Naive thymus-derived CD8-positive, alpha-beta T cell (primary cell): Measurements from ENCODE around the gene FBXO24. TPM values are rescaled to one million over a fixed set of nuclear protein-coding genes. Genes with fewer than 3 reads are reported as not detected.

Experiments
- ATAC-seq, 2 donors: fragments of 150-1000 bp; cut with Tn5 transposase in 1 of 2; sonication (Bioruptor Pico), chemical (Tn5 transposase) in 1 of 2; 1 replicate in 1 of 2; 2 replicates in 1 of 2; pipeline ENCODE4 v1.10.0; 2021; ENCODE audit warnings: mild to moderate bottlenecking in 2 of 2, moderate library complexity in 2 of 2
- POLR2A ChIA-PET: fragments of 350-600 bp; sonication (Branson Sonifier 250); formaldehyde crosslinking; loops from one replicate; lab custom pipeline; 2021; ENCODE audit warnings: antibody characterized with exemption; lab: Charles Lee
- DNase-seq, 10 donors: peaks; one replicate each; pipeline versions ENCODE4 v3.0.0 to v3.0.0-alpha.2; 2020 to 2022
- H3K27ac Mint-ChIP-seq, 10 donors: one replicate each; pipeline ENCODE4 v1.8.0; 2020 to 2022; ENCODE audit warnings: mild to moderate bottlenecking in 10 of 10, mixed read lengths in 10 of 10, moderate library complexity in 4 of 10, inconsistent platforms in 1 of 10
- H3K27me3 Mint-ChIP-seq, 5 donors: one replicate each; pipeline ENCODE4 v1.8.0; 2021 to 2022; ENCODE audit warnings: mixed read lengths in 5 of 5
- H3K36me3 Mint-ChIP-seq, 3 donors: one replicate each; pipeline ENCODE4 v1.8.0; 2020 to 2022; ENCODE audit warnings: mixed read lengths in 3 of 3, mild to moderate bottlenecking in 2 of 3, inconsistent platforms in 1 of 3
- H3K4me1 Mint-ChIP-seq, 4 donors: one replicate each; pipeline ENCODE4 v1.8.0; 2021 to 2022; ENCODE audit warnings: mixed read lengths in 4 of 4
- H3K4me3 Mint-ChIP-seq, 10 donors: one replicate each; pipeline ENCODE4 v1.8.0; 2020 to 2022; ENCODE audit warnings: mild to moderate bottlenecking in 10 of 10, mixed read lengths in 10 of 10, moderate library complexity in 6 of 10, inconsistent platforms in 1 of 10
- H3K9me3 Mint-ChIP-seq, 9 donors: one replicate each; pipeline ENCODE4 v1.8.0; 2020 to 2022; ENCODE audit warnings: mixed read lengths in 9 of 9, mild to moderate bottlenecking in 3 of 9, inconsistent platforms in 1 of 9, moderate library complexity in 1 of 9
- polyA plus RNA-seq, 3 donors: library from polyadenylated mRNA; unstranded; fragments of 300-500 nt; fragmentation: Illumina TruSeq; gene quantifications; one replicate each; pipeline ENCODE4 v1.2.3, GENCODE V29; 2021
- total RNA-seq, 8 experiments: library from RNA in 2 of 8; stranded (reverse) in 2 of 8; gene quantifications; one replicate each; pipeline ENCODE4 v1.2.3 and lab custom pipeline; 2021 to 2026

Gene FBXO24
- total and polyA plus RNA-seq, 5 experiments from 2014 or later = 0.60 to 3.6 (median 0.95) TPM

GRCh38 chr7:100613412-100614175, 27.5 kb downstream of the FBXO24 start:
- Mint-ChIP-seq H3K4me3 (peak overlapping the region; percentile 61 to 97 (median 88)), H3K27me3 (no peaks in the 10 kb centered on the region), H3K4me1 (peaks cover 10 to 23% (median 21%) of the 10 kb centered on the region in 4 donors), H3K27ac (peak overlapping the region in 5 of 10 donors; percentile 3 to 88 (median 53)), H3K36me3 (peaks cover 0 to 6% (median 0%) of the 10 kb centered on the region in 3 donors), H3K9me3 (no peaks in the 10 kb centered on the region)
- no peak for DNase-seq
- ATAC-seq = no peak
- POLR2A ChIA-PET = interaction anchor here (0.6 to 6.7 kb wide), 16 partner anchors 8 to 724 kb away, joined by 3 to 128 read pairs (median 10); partner anchors contain the start of genes FBXO24, GIGYF1, LRCH4 and MEPCE

DNA sequence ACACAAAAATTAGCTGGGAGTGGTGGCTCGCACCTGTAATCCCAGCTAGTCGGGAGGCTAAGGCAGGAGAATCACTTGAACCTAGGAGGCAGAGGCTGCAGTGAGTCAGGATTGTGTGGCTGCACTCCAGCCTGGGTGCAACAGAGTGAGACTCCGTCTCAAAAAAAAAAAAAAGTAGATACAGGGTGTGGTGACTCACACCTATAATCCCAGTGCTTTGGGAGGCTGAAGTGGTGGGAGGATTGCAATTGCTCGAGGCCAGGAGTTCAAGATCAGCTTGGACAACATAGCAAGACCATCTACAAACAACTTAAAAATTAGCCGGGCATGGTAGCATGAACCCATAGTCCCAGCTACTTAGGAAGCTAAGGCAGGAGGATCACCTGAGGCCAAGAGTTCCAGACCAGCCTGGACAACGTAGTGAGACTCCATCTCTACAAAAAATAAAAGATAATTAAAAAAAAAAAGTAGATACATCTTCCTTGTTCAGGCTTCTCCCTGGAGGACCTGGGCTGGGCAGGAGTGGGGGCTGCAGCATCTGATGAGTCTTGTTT, 28.3 kb downstream of the FBXO24 start:
- peaks cover 9 to 23% (median 20%) of the 10 kb centered on the region in 4 donors for H3K4me1 Mint-ChIP-seq
- no peaks in the 10 kb centered on the region for H3K27me3 Mint-ChIP-seq
- POLR2A ChIA-PET = interaction anchor here (0.7 to 6.7 kb wide), 8 partner anchors 9 to 725 kb away, joined by 3 to 128 read pairs (median 12); partner anchors contain the start of genes FBXO24 and LRCH4
- DNase-seq = no peak
- no peaks in the 10 kb centered on the region for H3K9me3 Mint-ChIP-seq
- peak overlapping the region in 1 of 10 donors; percentile 4 for H3K27ac Mint-ChIP-seq
- no peak for ATAC-seq
- H3K36me3 Mint-ChIP-seq = peaks cover 0 to 6% (median 0%) of the 10 kb centered on the region in 3 donors
- H3K4me3 Mint-ChIP-seq = peak overlapping the region in 4 of 10 donors; percentile 43 to 95 (median 88)

- H3K27me3 Mint-ChIP-seq = no peaks in the 10 kb centered on the region
- H3K4me1 Mint-ChIP-seq = peaks cover 0 to 4% (median 1%) of the 10 kb centered on the region in 4 donors
- H3K36me3 Mint-ChIP-seq = peaks cover 0 to 2% (median 0%) of the 10 kb centered on the region in 3 donors
- DNase-seq = no peak
- H3K27ac Mint-ChIP-seq = no peak overlapping the region
- H3K9me3 Mint-ChIP-seq = no peaks in the 10 kb centered on the region
- ATAC-seq = no peak
- POLR2A ChIA-PET = interaction anchor here (0.5 to 2.5 kb wide), 5 partner anchors 8 to 610 kb away, joined by 3 to 9 read pairs (median 5); partner anchors contain the start of genes FBXO24, LRCH4 and MOSPD3
- H3K4me3 Mint-ChIP-seq = no peak overlapping the region
Measured at GRCh38 chr7:100620239-100620638, 34.1 kb downstream of the FBXO24 start.

DNA sequence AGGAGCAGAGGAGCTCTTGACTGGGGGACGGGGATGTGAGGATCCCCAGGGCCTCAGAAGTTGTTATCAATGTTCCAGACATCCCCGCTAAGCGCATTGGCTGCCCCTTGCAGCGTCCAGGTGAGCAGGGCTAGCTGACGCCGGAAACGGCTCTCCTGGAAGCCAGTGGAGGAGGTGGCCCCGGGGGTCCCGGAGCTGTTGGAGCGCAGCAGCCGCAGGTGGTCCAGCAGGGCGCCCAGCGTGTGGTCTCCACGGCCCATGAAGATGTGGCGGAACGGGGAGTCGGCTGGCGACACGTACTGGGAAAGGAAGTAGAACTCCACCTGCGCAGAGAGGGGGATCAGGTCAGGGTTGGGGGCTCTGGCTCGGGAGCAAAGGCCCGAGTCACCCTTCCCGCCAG, 34.7 kb downstream of the FBXO24 start:
- H3K27ac Mint-ChIP-seq = no peak overlapping the region

DNA sequence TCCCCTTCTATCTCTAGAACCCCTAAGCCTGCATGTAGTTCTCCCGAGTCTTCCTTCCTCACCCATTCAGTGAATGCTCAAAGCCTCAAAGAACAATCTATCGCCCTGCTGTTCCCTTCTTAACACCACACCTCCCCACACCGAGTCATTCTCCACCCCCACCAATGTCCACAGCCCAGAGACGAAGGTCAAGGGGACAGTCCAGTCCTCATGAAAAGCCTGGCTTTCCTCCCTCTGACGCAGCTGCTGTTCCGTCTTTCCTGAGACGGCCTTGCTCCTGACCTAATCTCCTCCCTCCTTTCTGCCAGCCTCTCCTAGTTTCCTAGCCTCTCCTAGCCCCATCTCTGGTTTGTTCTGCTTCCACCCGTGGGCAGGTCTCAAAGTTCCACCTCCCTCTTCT, 35.4 kb downstream of the FBXO24 start:
- ATAC-seq = no peak
- no peak for DNase-seq
- POLR2A ChIA-PET = interaction anchor here (2.5 kb wide), 1 partner anchor 9 kb away, joined by 9 read pairs; the partner anchor contains the start of gene MOSPD3
- peaks cover 9 to 15% (median 12%) of the 10 kb centered on the region in 4 donors for H3K4me1 Mint-ChIP-seq
- H3K4me3 Mint-ChIP-seq = no peak overlapping the region
- H3K27me3 Mint-ChIP-seq = no peaks in the 10 kb centered on the region
- no peaks in the 10 kb centered on the region for H3K36me3 Mint-ChIP-seq
- no peaks in the 10 kb centered on the region for H3K9me3 Mint-ChIP-seq
- H3K27ac Mint-ChIP-seq = peak overlapping the region in 1 of 10 donors; percentile 89

More for the DNA sequence above, 34.7 kb downstream of the FBXO24 start:
- POLR2A ChIA-PET = interaction anchor here (1.2 to 2.5 kb wide), 3 partner anchors 8 to 35 kb away, joined by 3 to 9 read pairs (median 8); partner anchors contain the start of genes FBXO24, LRCH4 and MOSPD3
- ATAC-seq (no peak), DNase-seq (no peak)
- Mint-ChIP-seq H3K4me3 (no peak overlapping the region), H3K9me3 (no peaks in the 10 kb centered on the region), H3K27me3 (no peaks in the 10 kb centered on the region), H3K4me1 (peaks cover 4 to 8% (median 6%) of the 10 kb centered on the region in 4 donors), H3K36me3 (peaks cover 0 to 2% (median 0%) of the 10 kb centered on the region in 3 donors)

DNA sequence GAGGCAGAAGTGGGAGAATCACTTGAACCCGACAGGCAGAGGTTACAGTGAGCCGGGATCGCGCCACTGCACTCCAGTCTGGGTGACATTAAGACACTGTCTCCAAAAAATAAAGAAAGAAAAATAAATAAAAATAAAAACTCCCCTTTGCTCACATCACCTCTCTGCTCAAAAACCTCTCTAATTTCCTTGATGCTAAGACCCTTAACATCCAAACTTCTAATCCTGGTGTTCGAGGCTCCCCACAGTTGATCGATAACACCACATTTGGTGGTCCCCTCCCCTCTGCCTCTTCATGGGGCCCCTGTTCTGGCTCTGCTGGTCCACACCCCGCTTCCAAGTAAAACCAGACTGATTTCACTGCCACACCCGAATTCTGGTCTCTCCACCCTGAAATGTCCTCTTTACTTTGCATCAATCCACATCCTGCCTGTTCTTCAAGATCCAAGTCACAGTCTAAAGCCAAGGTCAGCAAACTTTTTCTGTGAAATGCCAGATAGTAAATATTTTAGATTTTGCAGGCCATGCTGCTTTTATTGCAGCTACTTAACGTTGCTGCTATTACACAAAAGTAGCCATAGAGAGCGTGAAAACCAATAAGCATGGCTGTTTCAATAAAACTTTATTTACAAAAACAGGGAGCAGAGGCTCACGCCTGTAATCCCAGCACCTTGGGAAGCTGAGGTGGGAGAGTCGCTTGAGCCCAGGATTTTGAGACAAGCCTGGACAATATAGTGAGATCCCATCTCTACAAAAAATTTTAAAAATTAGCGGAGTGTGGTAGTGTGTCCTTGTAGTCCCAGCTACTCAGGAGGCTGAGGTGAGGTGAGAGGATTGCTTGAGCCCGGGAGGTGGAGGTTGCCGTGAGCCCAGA, 38.1 kb downstream of the FBXO24 start:
- no peak for ATAC-seq
- no peaks in the 10 kb centered on the region for H3K9me3 Mint-ChIP-seq
- H3K4me1 Mint-ChIP-seq = peaks cover 10 to 32% (median 26%) of the 10 kb centered on the region in 4 donors
- no peak for DNase-seq
- H3K27ac Mint-ChIP-seq = peak overlapping the region in 4 of 10 donors; percentile 3 to 60 (median 24)
- H3K27me3 Mint-ChIP-seq = no peaks in the 10 kb centered on the region
- H3K36me3 Mint-ChIP-seq = no peaks in the 10 kb centered on the region
- POLR2A ChIA-PET = interaction anchor here (0.7 kb wide), 1 partner anchor 69 kb away, joined by 4 read pairs; no protein-coding TSS in a partner anchor
- H3K4me3 Mint-ChIP-seq = no peak overlapping the region

GRCh38 chr7:100626055-100626454, 39.9 kb downstream of the FBXO24 start:
- POLR2A ChIA-PET = interaction anchor here (0.6 to 3.2 kb wide), 9 partner anchors 13 to 1274 kb away, joined by 3 to 39 read pairs (median 5); partner anchors contain the start of genes FBXO24, LRCH4 and MOSPD3
- H3K36me3 Mint-ChIP-seq = no peaks in the 10 kb centered on the region
- peak overlapping the region in 9 of 10 donors; percentile 52 to 90 (median 85) for H3K27ac Mint-ChIP-seq
- peak overlapping the region; percentile 68 to 81 (median 78) for H3K4me3 Mint-ChIP-seq
- H3K9me3 Mint-ChIP-seq = no peaks in the 10 kb centered on the region
- ATAC-seq (no peak), DNase-seq (no peak)
- H3K4me1 Mint-ChIP-seq = peaks cover 16 to 46% (median 39%) of the 10 kb centered on the region in 4 donors
- H3K27me3 Mint-ChIP-seq = no peaks in the 10 kb centered on the region

GRCh38 chr7:100626530-100627237, 40.6 kb downstream of the FBXO24 start:
- POLR2A ChIA-PET = interaction anchor here (0.5 to 3.2 kb wide), 12 partner anchors 12 to 1274 kb away, joined by 3 to 39 read pairs (median 5); partner anchors contain the start of genes FBXO24, LRCH4, MEPCE and MOSPD3
- Mint-ChIP-seq H3K9me3 (no peaks in the 10 kb centered on the region), H3K4me3 (peak overlapping the region; percentile 68 to 81 (median 78)), H3K36me3 (no peaks in the 10 kb centered on the region), H3K27ac (peak overlapping the region; percentile 28 to 90 (median 86)), H3K27me3 (no peaks in the 10 kb centered on the region), H3K4me1 (peaks cover 16 to 49% (median 39%) of the 10 kb centered on the region in 4 donors)
- ATAC-seq (peak; percentile 96 to 97), DNase-seq (peak; percentile 77 to 93 (median 84))

DNA sequence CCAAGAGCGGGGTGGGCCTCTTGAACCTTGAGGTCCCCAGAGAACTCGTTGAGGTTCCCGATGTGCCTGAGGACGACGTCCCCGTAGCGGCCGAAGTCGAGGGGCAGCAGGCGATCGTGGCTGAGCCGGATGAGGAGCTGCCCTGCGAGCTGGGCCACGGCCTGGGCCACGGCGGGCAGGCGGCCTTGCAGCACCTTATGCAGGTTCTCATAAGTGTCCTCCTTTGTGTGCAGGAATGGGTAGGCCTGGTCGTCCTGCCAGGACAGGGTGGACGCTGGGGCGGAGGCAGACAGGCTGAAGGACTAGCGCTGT, 41.1 kb downstream of the FBXO24 start:
- POLR2A ChIA-PET = interaction anchor here (0.5 to 3.2 kb wide), 8 partner anchors 12 to 198 kb away, joined by 3 to 39 read pairs (median 8); partner anchors contain the start of genes FBXO24, LRCH4, MEPCE and MOSPD3
- Mint-ChIP-seq H3K27me3 (peaks cover 0 to 1% (median 0%) of the 10 kb centered on the region in 5 donors), H3K27ac (peak overlapping the region in 8 of 10 donors; percentile 53 to 90 (median 86)), H3K9me3 (no peaks in the 10 kb centered on the region), H3K4me3 (peak overlapping the region in 8 of 10 donors; percentile 54 to 81 (median 78)), H3K36me3 (no peaks in the 10 kb centered on the region), H3K4me1 (peaks cover 17 to 53% (median 40%) of the 10 kb centered on the region in 4 donors)
- DNase-seq (no peak), ATAC-seq (no peak)

DNA sequence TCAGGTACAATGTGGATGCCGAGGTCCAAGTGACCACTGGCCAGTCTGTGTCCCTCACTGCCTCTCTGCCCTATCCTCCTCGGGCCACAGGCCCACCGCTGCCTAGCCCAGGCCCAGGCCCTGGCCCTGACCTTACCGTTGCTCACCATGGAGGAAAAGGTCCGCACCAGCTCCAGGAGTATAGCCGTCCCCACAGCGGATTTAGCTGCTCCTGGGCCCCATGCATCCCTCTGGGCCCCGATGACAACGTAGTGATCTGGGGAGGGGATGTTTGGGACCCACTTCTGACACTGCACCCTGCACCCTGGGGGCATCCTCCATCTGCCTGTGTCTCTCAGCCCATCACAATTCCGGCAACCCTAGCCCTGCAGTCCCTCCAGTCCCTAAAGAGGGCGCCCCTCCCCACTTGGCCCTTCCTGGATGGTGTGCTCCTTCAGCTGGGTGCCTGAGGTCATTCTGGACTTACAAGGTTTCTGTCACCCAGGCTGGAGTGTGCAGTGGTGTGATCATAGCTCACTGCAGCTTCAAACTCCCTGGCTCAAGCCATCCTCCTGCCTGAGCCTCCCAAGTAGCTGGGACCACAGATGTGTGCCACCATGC, 43.1 kb downstream of the FBXO24 start:
- ATAC-seq (no peak), DNase-seq (no peak)
- peaks cover 0 to 4% (median 0%) of the 10 kb centered on the region in 5 donors for H3K27me3 Mint-ChIP-seq
- peak overlapping the region in 5 of 10 donors; percentile 7 to 72 (median 30) for H3K4me3 Mint-ChIP-seq
- H3K36me3 Mint-ChIP-seq = no peaks in the 10 kb centered on the region
- peaks cover 21 to 59% (median 50%) of the 10 kb centered on the region in 4 donors for H3K4me1 Mint-ChIP-seq
- H3K27ac Mint-ChIP-seq = peak overlapping the region in 6 of 10 donors; percentile 33 to 86 (median 72)
- POLR2A ChIA-PET = interaction anchor here (1.2 to 1.9 kb wide), 4 partner anchors 44 to 200 kb away, joined by 3 to 6 read pairs (median 3); partner anchors contain the start of gene MEPCE
- no peaks in the 10 kb centered on the region for H3K9me3 Mint-ChIP-seq
